ENCODE results near the gene ATP8A2.
A peak's percentile ranks its signal among the peaks of the same experiment; 100 is the strongest.

ATP8A2 gene

DNA sequence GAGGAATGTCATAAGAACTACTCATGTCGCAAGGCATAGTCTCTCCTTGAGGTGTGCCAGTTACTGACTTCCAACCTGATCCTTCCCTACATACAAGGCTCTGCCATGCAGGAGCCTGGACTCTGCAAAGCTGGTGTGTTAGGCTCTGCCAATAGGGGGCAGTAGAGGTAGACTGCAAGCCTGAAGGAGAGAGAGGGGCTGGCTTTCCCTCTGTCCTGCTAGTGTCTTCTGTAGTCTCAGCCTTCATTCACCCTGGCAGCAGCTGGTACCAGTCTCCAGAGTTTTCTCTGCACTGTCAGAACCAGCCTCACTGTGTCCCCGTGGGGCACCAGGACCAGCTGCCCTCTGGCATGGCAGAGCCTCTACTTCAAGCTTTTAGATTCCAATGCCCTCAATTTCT is 665.5 kb downstream of the ATP8A2 start:
- H3K9me3 ChIP-seq (ENCODE audit: control insufficient read depth, low read length) = no peaks in the 10 kb centered on the region
- 26% methylated on average over 2 of the region's 2 CpGs for WGBS
- no peak overlapping the region for H2BK12ac ChIP-seq (ENCODE audit: low read length in 2 of 2)
- H2BK120ac ChIP-seq (ENCODE audit: low read depth, low read length) = no peak overlapping the region
- H3K23ac ChIP-seq (ENCODE audit: low read length in 2 of 2) = no peak overlapping the region
- peaks cover 2% of the 10 kb centered on the region for H3K4me1 ChIP-seq (ENCODE audit: control insufficient read depth, insufficient read depth, low read depth, low read length)
- H2BK5ac ChIP-seq (ENCODE audit: low read depth, low read length, poor library complexity, severe bottlenecking) = no peak overlapping the region
- H3K4ac ChIP-seq (ENCODE audit: low read depth in 1 of 2, low read length in 2 of 2) = no peak overlapping the region
- no peak for DNase-seq
- H3K4me3 ChIP-seq (ENCODE audit: insufficient read depth in 1 of 2, low read depth in 1 of 2, low read length in 2 of 2) = no peak overlapping the region
- H3K79me1 ChIP-seq (replicated peaks; ENCODE audit: low read length, poor library complexity, severe bottlenecking) = peaks cover 1% of the 10 kb centered on the region
- no peak overlapping the region for H3K4me2 ChIP-seq (ENCODE audit: low read length, poor library complexity, severe bottlenecking)
- H3K27me3 ChIP-seq (ENCODE audit: control insufficient read depth in 1 of 2, insufficient read depth in 1 of 2, low read length in 2 of 2) = peaks cover 0 to 39% of the 10 kb centered on the region in 2 experiments
- no peak overlapping the region for H3K14ac ChIP-seq (ENCODE audit: low read length in 2 of 2)
- no peak overlapping the region for H4K8ac ChIP-seq (ENCODE audit: low read length)
- no peak overlapping the region for H3K9ac ChIP-seq (ENCODE audit: low read length)
- H3K36me3 ChIP-seq (ENCODE audit: control insufficient read depth in 1 of 2, insufficient read depth in 2 of 2, low read depth in 1 of 2, low read length in 2 of 2) = no peaks in the 10 kb centered on the region
- peak overlapping the region; percentile 73 for H2AK5ac ChIP-seq (ENCODE audit: low read length, severe bottlenecking)
- peak overlapping the region in 1 of 2 experiments; percentile 21 for H3K18ac ChIP-seq (ENCODE audit: low read depth in 1 of 2, low read length in 2 of 2)
- H4K91ac ChIP-seq (ENCODE audit: low read length) = no peak overlapping the region
- no peak overlapping the region for H3K27ac ChIP-seq (ENCODE audit: low read length, poor library complexity, severe bottlenecking)
- H2AFZ ChIP-seq (ENCODE audit: low read depth, low read length) = no peak overlapping the region
- no peak overlapping the region for H2BK15ac ChIP-seq (ENCODE audit: low read depth, poor library complexity, severe bottlenecking)

DNA sequence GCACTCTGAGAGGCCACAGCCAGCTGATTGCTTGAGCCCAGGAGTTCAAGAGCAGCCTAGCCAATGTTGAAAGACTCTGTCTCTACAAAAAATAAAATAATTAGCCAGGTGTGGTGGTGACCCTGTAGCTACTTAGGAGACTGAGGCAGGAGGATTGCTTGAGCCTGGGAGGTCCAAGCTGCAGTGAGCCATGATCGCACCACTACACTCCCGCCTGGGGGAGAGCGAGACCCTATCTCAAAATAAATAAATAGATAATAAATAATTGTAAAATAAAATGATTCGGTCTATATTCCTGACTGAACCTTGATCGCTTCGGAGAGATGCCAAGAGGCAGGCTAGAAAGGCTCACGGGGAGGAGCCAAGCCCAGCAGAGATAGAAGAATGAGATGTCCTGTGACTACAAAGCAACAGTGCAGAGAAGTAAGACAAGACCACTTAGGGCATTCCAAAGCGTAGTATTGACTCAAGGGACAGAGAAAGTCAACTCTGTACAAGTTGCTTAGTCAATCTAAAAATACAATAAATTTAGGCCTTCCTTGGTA is 667.2 kb downstream of the ATP8A2 start:
- WGBS = 95% methylated on average over 4 of the region's 8 CpGs
- no peaks in the 10 kb centered on the region for H3K9me3 ChIP-seq (ENCODE audit: control insufficient read depth, low read length)
- no peak overlapping the region for H3K9ac ChIP-seq (ENCODE audit: low read length)
- H4K91ac ChIP-seq (ENCODE audit: low read length) = no peak overlapping the region
- H2BK5ac ChIP-seq (ENCODE audit: low read depth, low read length, poor library complexity, severe bottlenecking) = no peak overlapping the region
- H3K18ac ChIP-seq (ENCODE audit: low read depth in 1 of 2, low read length in 2 of 2) = no peak overlapping the region
- H2BK120ac ChIP-seq (ENCODE audit: low read depth, low read length) = no peak overlapping the region
- H2BK12ac ChIP-seq (ENCODE audit: low read length in 2 of 2) = no peak overlapping the region
- H3K27me3 ChIP-seq (ENCODE audit: control insufficient read depth in 1 of 2, insufficient read depth in 1 of 2, low read length in 2 of 2) = peaks cover 0 to 30% of the 10 kb centered on the region in 2 experiments
- no peak overlapping the region for H3K4ac ChIP-seq (ENCODE audit: low read depth in 1 of 2, low read length in 2 of 2)
- peaks cover 0 to 3% of the 10 kb centered on the region in 2 experiments for H3K36me3 ChIP-seq (ENCODE audit: control insufficient read depth in 1 of 2, insufficient read depth in 2 of 2, low read depth in 1 of 2, low read length in 2 of 2)
- H3K14ac ChIP-seq (ENCODE audit: low read length in 2 of 2) = no peak overlapping the region
- no peak overlapping the region for H3K4me3 ChIP-seq (ENCODE audit: insufficient read depth in 1 of 2, low read depth in 1 of 2, low read length in 2 of 2)
- H4K8ac ChIP-seq (ENCODE audit: low read length) = no peak overlapping the region
- H2BK15ac ChIP-seq (ENCODE audit: low read depth, poor library complexity, severe bottlenecking) = no peak overlapping the region
- DNase-seq = no peak
- H3K4me1 ChIP-seq (ENCODE audit: control insufficient read depth, insufficient read depth, low read depth, low read length) = peaks cover 5% of the 10 kb centered on the region
- no peak overlapping the region for H3K4me2 ChIP-seq (ENCODE audit: low read length, poor library complexity, severe bottlenecking)
- H2AFZ ChIP-seq (ENCODE audit: low read depth, low read length) = no peak overlapping the region
- no peak overlapping the region for H3K23ac ChIP-seq (ENCODE audit: low read length in 2 of 2)
- H2AK5ac ChIP-seq (ENCODE audit: low read length, severe bottlenecking) = no peak overlapping the region
- H3K79me1 ChIP-seq (replicated peaks; ENCODE audit: low read length, poor library complexity, severe bottlenecking) = peaks cover 3% of the 10 kb centered on the region
- no peak overlapping the region for H3K27ac ChIP-seq (ENCODE audit: low read length, poor library complexity, severe bottlenecking)

DNA sequence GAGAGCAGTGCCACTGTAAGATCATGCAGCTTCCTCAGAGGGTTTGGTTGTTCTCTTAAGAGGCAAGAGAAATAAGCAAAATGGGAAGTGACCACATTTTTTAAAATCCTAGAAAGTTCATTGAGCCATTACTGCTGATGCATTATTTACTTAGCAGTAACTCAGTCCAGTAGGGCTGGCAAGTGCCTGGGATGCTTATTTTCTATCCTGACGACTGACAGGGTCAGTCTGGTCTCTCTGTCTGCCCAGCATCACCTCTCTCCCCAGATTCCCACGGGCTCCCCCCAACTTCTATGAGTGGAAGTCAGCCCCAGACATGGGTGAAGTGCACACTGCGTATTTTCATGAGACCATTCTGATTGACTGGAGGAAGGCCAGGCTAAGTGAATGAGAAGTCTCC is 669.7 kb downstream of the ATP8A2 start:
- H3K4me1 ChIP-seq (ENCODE audit: control insufficient read depth, insufficient read depth, low read depth, low read length) = peaks cover 9% of the 10 kb centered on the region

DNA sequence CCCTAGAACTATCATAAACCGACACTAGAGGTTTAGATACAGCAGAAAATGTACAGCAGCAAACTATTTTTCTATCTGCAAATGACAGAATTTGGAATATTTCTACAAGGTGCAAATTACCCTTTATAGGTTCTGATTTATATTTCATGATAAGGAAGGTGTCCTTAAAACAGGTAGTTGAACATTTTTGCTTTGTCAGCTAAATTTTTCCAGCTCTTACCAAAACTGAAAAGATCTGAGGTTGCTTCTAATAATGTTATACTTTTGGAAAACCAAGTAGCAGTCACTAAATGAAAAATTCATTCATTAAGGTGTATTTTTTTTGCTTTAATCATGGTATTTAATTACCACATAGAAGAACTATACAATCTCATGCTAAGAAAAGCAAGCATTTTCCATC is 671.0 kb downstream of the ATP8A2 start:
- no peak overlapping the region for H2AFZ ChIP-seq (ENCODE audit: low read depth, low read length)

More for the DNA sequence above, 669.7 kb downstream of the ATP8A2 start:
- peak overlapping the region; percentile 38 for H3K27ac ChIP-seq (ENCODE audit: low read length, poor library complexity, severe bottlenecking)
- H3K4me3 ChIP-seq (ENCODE audit: insufficient read depth in 1 of 2, low read depth in 1 of 2, low read length in 2 of 2) = no peak overlapping the region
- H4K8ac ChIP-seq (ENCODE audit: low read length) = no peak overlapping the region
- H3K9ac ChIP-seq (ENCODE audit: low read length) = no peak overlapping the region
- H2AK5ac ChIP-seq (ENCODE audit: low read length, severe bottlenecking) = no peak overlapping the region
- no peaks in the 10 kb centered on the region for H3K9me3 ChIP-seq (ENCODE audit: control insufficient read depth, low read length)
- no peak overlapping the region for H2BK5ac ChIP-seq (ENCODE audit: low read depth, low read length, poor library complexity, severe bottlenecking)
- H2AFZ ChIP-seq (ENCODE audit: low read depth, low read length) = no peak overlapping the region
- peaks cover 0 to 28% of the 10 kb centered on the region in 2 experiments for H3K27me3 ChIP-seq (ENCODE audit: control insufficient read depth in 1 of 2, insufficient read depth in 1 of 2, low read length in 2 of 2)
- peaks cover 0 to 11% of the 10 kb centered on the region in 2 experiments for H3K36me3 ChIP-seq (ENCODE audit: control insufficient read depth in 1 of 2, insufficient read depth in 2 of 2, low read depth in 1 of 2, low read length in 2 of 2)
- H3K23ac ChIP-seq (ENCODE audit: low read length in 2 of 2) = no peak overlapping the region
- no peak for DNase-seq
- 43% methylated on average over 1 of the region's 3 CpGs for WGBS
- no peak overlapping the region for H2BK12ac ChIP-seq (ENCODE audit: low read length in 2 of 2)
- peaks cover 4% of the 10 kb centered on the region for H3K79me1 ChIP-seq (replicated peaks; ENCODE audit: low read length, poor library complexity, severe bottlenecking)
- H3K4ac ChIP-seq (ENCODE audit: low read depth in 1 of 2, low read length in 2 of 2) = no peak overlapping the region
- H2BK15ac ChIP-seq (ENCODE audit: low read depth, poor library complexity, severe bottlenecking) = no peak overlapping the region
- no peak overlapping the region for H3K14ac ChIP-seq (ENCODE audit: low read length in 2 of 2)
- no peak overlapping the region for H3K18ac ChIP-seq (ENCODE audit: low read depth in 1 of 2, low read length in 2 of 2)
- no peak overlapping the region for H3K4me2 ChIP-seq (ENCODE audit: low read length, poor library complexity, severe bottlenecking)
- H2BK120ac ChIP-seq (ENCODE audit: low read depth, low read length) = no peak overlapping the region
- H4K91ac ChIP-seq (ENCODE audit: low read length) = no peak overlapping the region

More for the DNA sequence above, 671.0 kb downstream of the ATP8A2 start:
- H3K27me3 ChIP-seq (ENCODE audit: control insufficient read depth in 1 of 2, insufficient read depth in 1 of 2, low read length in 2 of 2) = peaks cover 0 to 39% of the 10 kb centered on the region in 2 experiments
- H3K4me2 ChIP-seq (ENCODE audit: low read length, poor library complexity, severe bottlenecking) = no peak overlapping the region
- H3K4ac ChIP-seq (ENCODE audit: low read depth in 1 of 2, low read length in 2 of 2) = no peak overlapping the region
- no peak overlapping the region for H3K23ac ChIP-seq (ENCODE audit: low read length in 2 of 2)
- peaks cover 0 to 16% of the 10 kb centered on the region in 2 experiments for H3K36me3 ChIP-seq (ENCODE audit: control insufficient read depth in 1 of 2, insufficient read depth in 2 of 2, low read depth in 1 of 2, low read length in 2 of 2)
- H4K91ac ChIP-seq (ENCODE audit: low read length) = no peak overlapping the region
- no peak overlapping the region for H2BK15ac ChIP-seq (ENCODE audit: low read depth, poor library complexity, severe bottlenecking)
- H2BK120ac ChIP-seq (ENCODE audit: low read depth, low read length) = no peak overlapping the region
- H3K27ac ChIP-seq (ENCODE audit: low read length, poor library complexity, severe bottlenecking) = peak overlapping the region; percentile 28
- H3K4me1 ChIP-seq (ENCODE audit: control insufficient read depth, insufficient read depth, low read depth, low read length) = peaks cover 16% of the 10 kb centered on the region
- H2BK5ac ChIP-seq (ENCODE audit: low read depth, low read length, poor library complexity, severe bottlenecking) = no peak overlapping the region
- H2BK12ac ChIP-seq (ENCODE audit: low read length in 2 of 2) = no peak overlapping the region
- H4K8ac ChIP-seq (ENCODE audit: low read length) = no peak overlapping the region
- no peak overlapping the region for H3K14ac ChIP-seq (ENCODE audit: low read length in 2 of 2)
- peaks cover 4% of the 10 kb centered on the region for H3K79me1 ChIP-seq (replicated peaks; ENCODE audit: low read length, poor library complexity, severe bottlenecking)
- no peak overlapping the region for H2AK5ac ChIP-seq (ENCODE audit: low read length, severe bottlenecking)
- no peak for DNase-seq
- H3K4me3 ChIP-seq (ENCODE audit: insufficient read depth in 1 of 2, low read depth in 1 of 2, low read length in 2 of 2) = no peak overlapping the region
- H3K9me3 ChIP-seq (ENCODE audit: control insufficient read depth, low read length) = no peaks in the 10 kb centered on the region
- no peak overlapping the region for H3K18ac ChIP-seq (ENCODE audit: low read depth in 1 of 2, low read length in 2 of 2)
- no peak overlapping the region for H3K9ac ChIP-seq (ENCODE audit: low read length)
- no CpG with 5 or more reads among the region's 1 CpG for WGBS
